NB4 (cell line): ENCODE measurements around the gene SGSM2.

Experiments
- DNase-seq: peaks from one replicate; pipeline ENCODE4 v3.0.0; 2010; ENCODE audit warnings: low read depth
- H3K4me3 ChIP-seq: one replicate; pipeline ENCODE4 v1.5.1; 2011; ENCODE audit warnings: mild to moderate bottlenecking, low read depth, low read length, moderate library complexity
- MAX ChIP-seq: IDR thresholded peaks from 2 replicates; pipeline ENCODE4 v1.6.1; 2011; ENCODE audit warnings: low read depth, low read length
- MYC ChIP-seq: IDR thresholded peaks from 2 replicates; pipeline ENCODE4 v1.6.1; 2011; ENCODE audit warnings: low read depth, low read length
- POLR2A ChIP-seq: IDR thresholded peaks from 2 replicates; pipeline ENCODE4 v1.6.1; 2011; ENCODE audit warnings: mild to moderate bottlenecking; ENCODE audit not compliant: insufficient read length; ENCODE audit errors: extremely low read depth
- TF ChIP-seq, protein P1 (sequence below): IDR thresholded peaks from one replicate; pipeline ENCODE4 v1.5.1; 2012; ENCODE audit warnings: low read depth, low read length

Gene SGSM2

GRCh38 chr17:2323629-2324314, 13.5 kb upstream of the SGSM2 start:
- TF ChIP-seq MYC = no peak
- TF ChIP-seq, protein P1, sequence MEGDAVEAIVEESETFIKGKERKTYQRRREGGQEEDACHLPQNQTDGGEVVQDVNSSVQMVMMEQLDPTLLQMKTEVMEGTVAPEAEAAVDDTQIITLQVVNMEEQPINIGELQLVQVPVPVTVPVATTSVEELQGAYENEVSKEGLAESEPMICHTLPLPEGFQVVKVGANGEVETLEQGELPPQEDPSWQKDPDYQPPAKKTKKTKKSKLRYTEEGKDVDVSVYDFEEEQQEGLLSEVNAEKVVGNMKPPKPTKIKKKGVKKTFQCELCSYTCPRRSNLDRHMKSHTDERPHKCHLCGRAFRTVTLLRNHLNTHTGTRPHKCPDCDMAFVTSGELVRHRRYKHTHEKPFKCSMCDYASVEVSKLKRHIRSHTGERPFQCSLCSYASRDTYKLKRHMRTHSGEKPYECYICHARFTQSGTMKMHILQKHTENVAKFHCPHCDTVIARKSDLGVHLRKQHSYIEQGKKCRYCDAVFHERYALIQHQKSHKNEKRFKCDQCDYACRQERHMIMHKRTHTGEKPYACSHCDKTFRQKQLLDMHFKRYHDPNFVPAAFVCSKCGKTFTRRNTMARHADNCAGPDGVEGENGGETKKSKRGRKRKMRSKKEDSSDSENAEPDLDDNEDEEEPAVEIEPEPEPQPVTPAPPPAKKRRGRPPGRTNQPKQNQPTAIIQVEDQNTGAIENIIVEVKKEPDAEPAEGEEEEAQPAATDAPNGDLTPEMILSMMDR = no peak
- no peak for TF ChIP-seq MAX
- TF ChIP-seq POLR2A = no peak
- DNase-seq = no peak
- H3K4me3 ChIP-seq = no peak overlapping the region

- no peak for DNase-seq
- TF ChIP-seq MYC (no peak), MAX (no peak), POLR2A (no peak)
- TF ChIP-seq, protein P1 = no peak
- H3K4me3 ChIP-seq = no peak overlapping the region
Measured at GRCh38 chr17:2331303-2331702, 6.0 kb upstream of the SGSM2 start.

DNA sequence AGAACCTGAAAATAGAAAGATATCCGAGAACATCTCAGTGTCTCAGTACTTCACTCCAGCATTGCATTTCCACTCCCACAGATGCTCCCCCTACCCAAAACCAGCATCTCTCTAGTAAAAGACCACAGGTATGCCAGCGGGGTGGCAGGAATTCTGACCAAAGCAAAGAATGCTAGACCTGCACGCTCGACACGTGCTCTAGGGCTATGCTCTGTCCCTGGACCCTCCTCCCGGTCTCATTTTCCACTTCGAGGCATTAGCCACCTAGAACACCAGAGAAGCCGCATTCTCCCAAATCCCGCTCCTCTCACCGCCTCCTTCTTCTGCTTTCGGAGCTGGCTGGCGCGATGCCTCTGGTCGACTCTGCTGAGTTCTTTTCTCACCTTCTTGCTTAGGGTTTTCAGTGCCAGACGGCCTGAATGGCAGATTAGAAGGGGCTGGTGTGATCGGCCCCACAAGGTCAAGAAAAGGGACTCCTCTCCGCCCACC, 1.5 kb upstream of the SGSM2 start:
- DNase-seq = peak; percentile 16
- TF ChIP-seq, protein P1 = no peak
- TF ChIP-seq MYC (no peak), MAX (peak; percentile 55), POLR2A (no peak)

GRCh38 chr17:2336215-2336851, 968 bp upstream of the SGSM2 start, which contains the start of gene TSR1:
Gene TSR1, minus strand, starts transcription at chr17:2336457. Its CDS starts 30 bp downstream, at chr17:2336427.
- peak; percentile 87 for TF ChIP-seq MAX
- peak; percentile 84 for TF ChIP-seq POLR2A
- TF ChIP-seq MYC = peak; percentile 98
- TF ChIP-seq, protein P1 = no peak
- DNase-seq = peak; percentile 91
- H3K4me3 ChIP-seq = peak within 1 kb of the TSS; percentile 98

More for the DNA sequence above, 1.5 kb upstream of the SGSM2 start:
- H3K4me3 ChIP-seq = peak overlapping the region; percentile 98

DNA sequence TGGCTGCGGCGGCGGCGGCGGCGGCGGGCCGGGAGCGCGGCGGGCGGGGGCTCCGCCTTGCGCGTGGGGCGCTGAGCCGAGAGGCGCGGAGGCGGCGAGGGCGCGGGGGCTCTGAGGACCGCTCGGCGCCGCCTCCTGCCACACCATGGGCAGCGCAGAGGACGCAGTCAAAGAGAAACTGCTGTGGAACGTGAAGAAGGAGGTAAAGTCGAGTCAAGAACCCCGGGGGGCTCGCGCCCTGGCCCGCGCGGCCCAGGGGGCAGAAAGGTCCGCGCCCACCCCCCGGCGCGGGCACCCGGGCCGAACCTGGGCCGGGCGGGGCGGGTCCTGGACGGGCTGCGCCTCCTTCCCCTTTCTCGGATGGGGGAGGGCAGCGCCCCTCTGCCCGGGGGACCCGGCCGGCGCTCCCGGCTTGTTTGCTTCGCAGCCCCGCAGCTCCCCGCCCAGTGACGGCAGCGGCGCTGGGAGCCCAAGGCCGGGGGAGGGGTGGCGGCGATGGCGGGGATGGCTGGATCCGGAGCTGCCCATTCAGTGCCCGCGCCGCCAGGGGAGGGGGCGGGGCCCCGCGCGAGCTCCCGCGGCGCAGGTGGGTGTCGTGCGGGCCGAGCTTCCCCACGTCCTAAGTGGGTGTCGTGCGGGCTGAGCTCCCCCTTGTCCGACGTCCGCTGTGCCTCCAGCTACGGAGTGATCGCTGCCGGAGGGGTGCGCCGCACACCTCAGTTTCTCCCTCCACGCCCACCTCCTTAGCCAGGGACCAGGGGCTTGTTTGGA, 428 bp downstream of the SGSM2 start:
- H3K4me3 ChIP-seq = peak overlapping the region; percentile 52
- DNase-seq = peak; percentile 68
- TF ChIP-seq POLR2A (no peak), MAX (no peak), MYC (no peak)
- TF ChIP-seq, protein P1 = no peak
